GM18520 (cell line): ENCODE data around the gene L1CAM.
A peak's percentile ranks its signal among the peaks of the same experiment; 100 is the strongest.

Experiments
- ATAC-seq: cut with Tn5 transposase; IDR thresholded peaks from one replicate; pipeline ENCODE4 v1.9.1; 2021; ENCODE audit not compliant: unreplicated experiment

Gene L1CAM, protein sequence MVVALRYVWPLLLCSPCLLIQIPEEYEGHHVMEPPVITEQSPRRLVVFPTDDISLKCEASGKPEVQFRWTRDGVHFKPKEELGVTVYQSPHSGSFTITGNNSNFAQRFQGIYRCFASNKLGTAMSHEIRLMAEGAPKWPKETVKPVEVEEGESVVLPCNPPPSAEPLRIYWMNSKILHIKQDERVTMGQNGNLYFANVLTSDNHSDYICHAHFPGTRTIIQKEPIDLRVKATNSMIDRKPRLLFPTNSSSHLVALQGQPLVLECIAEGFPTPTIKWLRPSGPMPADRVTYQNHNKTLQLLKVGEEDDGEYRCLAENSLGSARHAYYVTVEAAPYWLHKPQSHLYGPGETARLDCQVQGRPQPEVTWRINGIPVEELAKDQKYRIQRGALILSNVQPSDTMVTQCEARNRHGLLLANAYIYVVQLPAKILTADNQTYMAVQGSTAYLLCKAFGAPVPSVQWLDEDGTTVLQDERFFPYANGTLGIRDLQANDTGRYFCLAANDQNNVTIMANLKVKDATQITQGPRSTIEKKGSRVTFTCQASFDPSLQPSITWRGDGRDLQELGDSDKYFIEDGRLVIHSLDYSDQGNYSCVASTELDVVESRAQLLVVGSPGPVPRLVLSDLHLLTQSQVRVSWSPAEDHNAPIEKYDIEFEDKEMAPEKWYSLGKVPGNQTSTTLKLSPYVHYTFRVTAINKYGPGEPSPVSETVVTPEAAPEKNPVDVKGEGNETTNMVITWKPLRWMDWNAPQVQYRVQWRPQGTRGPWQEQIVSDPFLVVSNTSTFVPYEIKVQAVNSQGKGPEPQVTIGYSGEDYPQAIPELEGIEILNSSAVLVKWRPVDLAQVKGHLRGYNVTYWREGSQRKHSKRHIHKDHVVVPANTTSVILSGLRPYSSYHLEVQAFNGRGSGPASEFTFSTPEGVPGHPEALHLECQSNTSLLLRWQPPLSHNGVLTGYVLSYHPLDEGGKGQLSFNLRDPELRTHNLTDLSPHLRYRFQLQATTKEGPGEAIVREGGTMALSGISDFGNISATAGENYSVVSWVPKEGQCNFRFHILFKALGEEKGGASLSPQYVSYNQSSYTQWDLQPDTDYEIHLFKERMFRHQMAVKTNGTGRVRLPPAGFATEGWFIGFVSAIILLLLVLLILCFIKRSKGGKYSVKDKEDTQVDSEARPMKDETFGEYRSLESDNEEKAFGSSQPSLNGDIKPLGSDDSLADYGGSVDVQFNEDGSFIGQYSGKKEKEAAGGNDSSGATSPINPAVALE

DNA sequence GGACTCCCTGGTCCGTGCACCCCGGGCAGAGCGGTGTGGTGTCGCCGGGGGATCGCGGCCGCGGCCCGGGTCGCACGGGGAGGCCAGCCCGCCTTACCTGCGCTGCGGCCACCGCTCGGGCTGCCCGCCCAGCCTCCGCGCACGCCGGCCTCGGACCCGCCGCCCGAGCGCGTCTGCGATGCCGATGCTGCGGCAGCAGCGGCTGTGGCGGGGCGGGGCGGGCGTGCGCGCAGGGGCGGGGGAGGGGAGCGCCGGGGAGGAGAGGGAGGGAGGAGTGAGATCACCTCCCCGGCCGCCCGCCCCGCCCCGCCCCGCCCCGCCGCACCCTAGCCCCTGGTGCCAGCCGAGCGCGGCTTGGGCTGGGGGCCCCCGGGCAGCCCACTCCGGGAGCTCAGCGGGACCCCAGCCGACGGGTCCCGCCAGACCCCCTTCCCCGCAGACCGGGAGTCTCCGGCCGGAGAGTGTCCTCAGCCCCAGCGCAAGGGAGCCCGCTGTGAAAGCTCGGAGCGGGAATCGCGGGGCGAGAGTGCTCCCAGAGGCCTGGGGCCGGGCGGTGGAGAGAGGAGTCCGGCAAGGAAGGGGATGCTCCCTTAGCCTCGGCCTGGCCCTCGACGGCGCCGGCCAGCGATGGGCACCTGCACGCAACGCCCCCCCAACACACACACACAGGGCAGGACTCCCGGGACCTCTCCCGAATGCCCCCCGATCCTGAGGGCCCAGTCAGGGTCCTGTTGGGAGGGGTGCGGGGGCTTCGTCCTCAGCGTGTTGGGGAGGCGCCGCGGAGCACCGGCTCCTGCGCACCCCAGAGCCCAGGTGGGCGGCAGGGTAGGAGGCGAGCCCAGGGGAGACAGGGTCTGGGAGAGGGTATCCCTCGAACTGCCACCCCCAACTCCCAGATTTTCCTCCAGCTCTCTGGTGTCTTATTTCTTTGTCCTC is at the start of gene L1CAM:
TSS of gene L1CAM (minus strand) at position 206 of the 936 bp plus-strand sequence. CDS start 10,337 bp downstream, outside the sequence.
- no peak for ATAC-seq

DNA sequence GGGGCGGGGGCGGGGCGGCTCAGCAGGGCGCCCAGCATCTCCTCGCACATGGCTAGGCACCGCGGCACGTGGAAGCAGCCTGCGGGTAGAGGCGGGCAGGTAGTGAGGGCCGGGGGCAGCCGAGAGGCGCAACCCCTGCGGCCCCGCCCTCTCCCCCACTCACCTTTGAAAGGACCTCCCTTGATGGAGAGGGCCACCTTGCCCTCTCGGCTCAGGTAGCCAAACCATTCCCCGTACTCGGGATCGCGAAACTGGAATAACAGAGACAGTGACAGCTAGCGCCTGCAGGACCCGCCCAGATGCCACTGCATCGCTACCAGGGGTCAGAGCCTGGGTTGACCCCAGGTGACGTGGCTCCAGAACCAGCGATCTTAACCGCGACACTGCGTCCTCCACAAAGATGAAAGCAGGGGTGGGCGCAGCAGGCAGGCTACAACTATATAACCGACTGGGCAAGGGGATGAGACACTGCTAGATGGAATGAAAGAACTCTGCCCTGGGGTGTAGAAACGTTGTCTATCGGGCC is 49.4 kb upstream of the L1CAM start:
- ATAC-seq, result peak; percentile 8

DNA sequence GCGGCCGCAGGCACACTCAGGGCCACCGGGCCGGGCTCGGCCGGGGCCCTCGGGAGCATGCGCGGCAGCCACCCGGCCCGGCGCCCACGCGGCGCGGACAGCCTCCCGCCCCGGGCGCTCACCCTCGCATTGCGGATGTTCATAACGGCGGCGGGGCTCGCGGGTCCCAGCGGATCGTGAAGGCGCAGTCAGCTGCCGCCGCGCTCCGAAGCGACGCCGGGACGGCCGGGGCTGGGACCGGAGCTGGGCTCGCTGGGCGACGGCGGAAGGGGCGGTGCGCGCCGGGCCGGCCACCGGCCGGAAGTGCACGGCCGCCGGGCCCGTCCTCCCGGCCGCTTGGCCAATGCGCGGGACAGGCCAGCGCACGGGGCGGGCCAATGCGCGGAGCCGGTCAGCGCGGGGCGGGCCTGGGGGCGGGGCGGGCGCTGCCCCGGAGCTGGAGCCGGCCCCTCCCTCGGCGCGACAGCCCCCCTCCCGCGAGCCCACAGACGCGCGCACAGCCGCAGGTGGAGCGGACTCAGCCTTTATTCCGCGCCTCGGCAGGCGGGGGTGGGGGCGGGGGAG is 48.9 kb upstream of the L1CAM start, which contains the start of gene NAA10:
TSS of gene NAA10 (minus strand) at position 276 of the 564 bp plus-strand sequence. CDS start at position 143, 133 bp downstream.
- ATAC-seq, result peak; percentile 86

DNA sequence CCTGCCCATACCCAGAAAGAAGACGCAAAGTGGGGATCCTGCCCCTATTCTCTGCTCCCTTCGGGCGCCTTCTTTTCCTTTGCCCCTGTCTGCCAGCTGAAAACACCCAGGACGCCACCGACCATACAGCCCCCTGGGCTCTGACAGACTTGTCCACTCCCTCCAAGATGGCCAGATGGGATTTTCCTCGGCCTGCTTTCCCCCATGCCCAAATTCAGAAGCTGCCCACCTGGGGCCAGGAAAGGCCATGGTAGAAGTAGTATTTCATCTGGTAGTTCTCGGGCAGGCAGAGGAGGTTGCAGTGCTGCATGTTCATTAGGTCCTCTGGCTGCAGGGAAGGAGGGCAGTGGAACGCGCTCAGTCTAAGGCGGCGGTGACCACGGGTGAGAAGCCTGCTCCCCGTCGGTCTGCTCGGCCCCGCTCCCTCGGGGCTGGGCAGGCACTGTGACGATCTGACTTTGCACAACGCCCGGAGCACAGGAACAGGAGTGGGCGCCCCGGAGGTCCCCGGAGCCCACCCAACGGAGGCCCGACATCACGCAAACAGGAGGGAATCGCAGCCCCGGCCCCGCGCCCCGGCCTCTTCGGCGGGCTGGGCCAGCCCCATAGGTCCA is 48.3 kb upstream of the L1CAM start:
- no peak for ATAC-seq

DNA sequence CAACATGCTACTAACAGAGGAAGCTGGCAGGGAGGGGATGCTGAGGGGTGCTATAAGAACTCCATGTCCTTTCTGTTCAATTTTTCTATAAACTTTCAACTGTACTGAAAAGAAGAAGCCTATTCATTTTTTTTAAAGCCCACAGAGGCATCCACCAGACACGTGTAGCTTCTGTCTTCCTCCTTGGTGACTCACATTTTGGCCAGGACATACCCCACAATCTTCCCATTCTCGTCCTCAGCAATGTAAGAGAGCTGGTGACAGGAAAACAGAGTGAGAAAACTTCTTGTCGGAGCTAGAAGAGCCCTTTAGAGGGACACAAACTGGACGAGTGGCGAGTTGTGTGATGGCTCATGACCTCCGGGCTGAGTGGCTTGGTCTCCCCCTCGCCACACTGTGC is 47.8 kb upstream of the L1CAM start:
- ATAC-seq, result no peak

DNA sequence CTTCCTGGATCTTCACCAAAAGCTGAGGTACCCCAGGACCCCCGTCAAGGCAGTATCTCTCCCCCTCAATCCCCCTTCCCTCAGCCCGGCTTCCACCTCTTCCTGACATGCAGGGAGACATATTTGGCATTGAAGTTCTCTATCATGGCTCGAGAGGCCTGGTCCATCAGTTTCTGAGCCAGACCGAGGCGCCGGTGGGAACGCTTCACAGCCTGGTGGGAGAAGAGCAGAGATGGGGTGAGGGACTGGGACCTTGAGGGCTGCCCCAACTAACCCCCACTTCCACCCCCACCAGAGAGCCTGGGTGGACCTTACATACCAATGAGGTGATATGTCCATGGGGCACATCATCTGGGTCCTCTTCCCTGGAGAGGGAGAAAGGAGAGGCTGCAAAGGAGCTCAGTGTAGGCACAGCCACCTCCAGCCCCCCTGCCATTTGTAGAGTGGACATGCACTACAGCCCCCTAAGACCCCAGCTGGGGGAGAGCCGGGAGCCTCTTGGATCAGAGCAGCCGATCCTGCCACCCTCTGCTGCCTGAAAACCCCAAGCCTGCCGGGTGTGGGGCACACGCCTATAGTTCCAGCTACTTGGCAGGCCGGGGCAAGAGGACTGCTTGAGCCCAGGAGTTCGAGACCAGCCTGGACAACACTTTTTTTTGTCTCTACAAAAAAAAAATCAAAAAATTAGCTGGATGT is 46.4 kb upstream of the L1CAM start:
- no peak for ATAC-seq

DNA sequence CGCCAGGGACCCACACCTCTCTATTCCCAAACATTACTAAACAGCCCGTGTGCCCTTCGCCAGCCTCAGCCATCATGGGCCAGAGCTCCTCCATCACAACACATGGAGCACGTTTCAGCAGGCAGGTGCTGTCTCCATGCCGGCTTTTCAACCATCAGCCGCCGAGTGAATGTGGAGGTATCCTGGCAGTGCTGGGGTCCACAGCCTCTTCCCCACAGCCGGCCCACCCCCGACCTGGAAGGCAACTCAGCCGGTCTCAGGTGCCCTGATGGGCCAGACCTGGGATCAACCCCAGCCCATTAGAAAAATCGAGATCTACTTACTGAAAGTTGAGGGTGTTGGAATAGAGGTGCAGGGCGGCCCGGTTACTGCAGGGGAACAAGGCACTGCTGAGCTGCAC is 45.8 kb upstream of the L1CAM start:
- no peak for ATAC-seq

DNA sequence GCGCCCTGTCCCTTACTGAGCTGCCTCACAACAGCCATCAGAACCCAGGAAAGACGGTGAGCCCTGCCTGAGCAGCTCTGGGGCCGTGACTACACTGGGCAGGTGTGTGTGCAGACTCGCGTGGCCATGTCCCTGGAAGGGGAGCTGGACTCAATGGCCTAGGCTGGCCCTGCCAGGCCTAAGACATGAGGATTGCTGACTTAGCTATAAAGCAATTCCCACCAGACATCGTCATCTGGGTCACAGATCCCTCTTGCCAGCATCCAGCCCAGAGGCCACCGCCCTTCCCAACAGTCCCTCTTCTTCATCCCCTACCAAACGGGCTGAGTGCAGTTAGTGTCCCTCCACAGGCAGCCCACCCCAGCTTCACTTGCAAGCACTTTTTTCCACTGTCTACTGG is 45.2 kb upstream of the L1CAM start:
- ATAC-seq, result no peak

DNA sequence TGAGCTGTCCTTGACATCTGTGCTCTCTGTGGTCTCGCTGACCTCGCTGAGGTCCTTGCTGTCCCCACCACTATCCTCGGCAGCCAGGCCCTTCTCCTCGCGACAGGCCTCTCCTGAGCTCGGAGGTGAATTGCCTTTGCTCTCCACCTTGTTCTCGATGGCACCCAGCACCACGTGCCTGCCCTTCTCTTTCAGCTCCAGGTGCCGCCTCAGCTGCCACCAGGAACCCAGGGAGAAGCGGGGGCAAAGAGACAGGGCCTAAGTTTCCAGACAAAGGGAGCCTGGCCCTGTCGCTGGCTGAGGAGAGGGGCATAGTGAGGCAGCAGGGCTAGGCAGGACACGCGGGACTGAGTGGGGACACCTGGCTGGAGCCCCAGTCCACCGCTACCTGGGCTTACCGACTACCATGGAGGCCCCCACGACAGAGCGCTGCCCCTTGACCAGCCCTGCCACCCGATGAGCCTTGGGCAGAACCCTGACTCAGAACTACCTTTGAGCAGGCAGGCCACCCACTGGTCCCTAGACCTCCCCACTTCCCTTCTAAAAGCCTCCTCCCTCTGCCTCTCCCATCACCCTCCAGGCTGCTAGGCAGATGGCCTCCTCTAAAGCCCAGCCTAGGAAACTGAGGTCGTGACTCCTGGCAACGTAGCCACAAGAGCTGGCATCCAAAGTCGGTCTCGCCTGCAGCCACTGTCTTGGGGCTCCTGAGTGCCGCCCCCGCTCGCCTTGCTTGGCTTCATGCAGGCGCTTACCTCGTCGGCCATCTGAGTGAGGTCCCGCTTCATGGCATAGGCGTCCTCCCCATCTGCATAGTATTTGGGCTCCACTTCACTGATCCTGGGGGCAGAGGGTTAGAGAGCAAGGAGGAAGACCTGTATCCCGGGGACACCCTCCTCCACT is 44.3 kb upstream of the L1CAM start:
- ATAC-seq, result no peak

DNA sequence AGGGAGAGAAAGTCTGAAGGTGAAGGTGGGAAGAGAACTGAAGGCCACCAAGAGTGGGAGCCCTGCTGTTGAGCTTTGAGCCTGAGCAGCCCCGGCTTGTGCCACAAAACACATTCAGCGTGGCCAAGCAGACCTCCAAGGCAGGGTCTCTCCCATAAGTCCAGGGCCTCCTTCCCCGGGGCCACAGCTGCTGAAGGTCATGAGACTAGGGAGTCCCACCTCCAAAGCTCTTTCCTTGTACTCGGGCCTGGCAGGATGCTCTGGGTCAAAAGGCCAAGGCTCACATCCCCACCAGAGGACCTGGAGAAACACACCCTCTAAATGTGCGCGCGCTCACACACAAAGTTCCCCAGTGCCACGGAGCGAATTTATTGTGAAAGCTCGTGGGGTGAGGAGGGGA is 43.6 kb upstream of the L1CAM start:
- no peak for ATAC-seq

DNA sequence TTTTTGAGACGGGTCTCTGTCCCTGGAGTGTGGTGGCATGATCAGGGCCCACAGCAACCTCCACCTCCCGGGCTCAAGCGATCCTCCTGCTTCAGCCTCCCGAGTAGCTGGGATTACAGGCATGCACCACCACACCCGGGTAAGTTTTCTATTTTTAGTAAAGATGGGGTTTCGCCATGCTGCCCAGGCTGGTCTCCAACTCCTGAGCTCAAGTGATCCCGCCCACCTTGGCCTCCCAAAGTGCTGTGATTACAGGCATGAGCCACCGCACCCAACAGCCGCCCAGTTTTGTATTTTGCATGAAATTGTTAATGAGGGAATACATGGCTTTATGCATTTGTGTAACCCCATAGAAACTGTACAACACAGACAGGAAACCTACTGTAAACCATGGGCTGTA is 42.9 kb upstream of the L1CAM start:
- ATAC-seq, result no peak

DNA sequence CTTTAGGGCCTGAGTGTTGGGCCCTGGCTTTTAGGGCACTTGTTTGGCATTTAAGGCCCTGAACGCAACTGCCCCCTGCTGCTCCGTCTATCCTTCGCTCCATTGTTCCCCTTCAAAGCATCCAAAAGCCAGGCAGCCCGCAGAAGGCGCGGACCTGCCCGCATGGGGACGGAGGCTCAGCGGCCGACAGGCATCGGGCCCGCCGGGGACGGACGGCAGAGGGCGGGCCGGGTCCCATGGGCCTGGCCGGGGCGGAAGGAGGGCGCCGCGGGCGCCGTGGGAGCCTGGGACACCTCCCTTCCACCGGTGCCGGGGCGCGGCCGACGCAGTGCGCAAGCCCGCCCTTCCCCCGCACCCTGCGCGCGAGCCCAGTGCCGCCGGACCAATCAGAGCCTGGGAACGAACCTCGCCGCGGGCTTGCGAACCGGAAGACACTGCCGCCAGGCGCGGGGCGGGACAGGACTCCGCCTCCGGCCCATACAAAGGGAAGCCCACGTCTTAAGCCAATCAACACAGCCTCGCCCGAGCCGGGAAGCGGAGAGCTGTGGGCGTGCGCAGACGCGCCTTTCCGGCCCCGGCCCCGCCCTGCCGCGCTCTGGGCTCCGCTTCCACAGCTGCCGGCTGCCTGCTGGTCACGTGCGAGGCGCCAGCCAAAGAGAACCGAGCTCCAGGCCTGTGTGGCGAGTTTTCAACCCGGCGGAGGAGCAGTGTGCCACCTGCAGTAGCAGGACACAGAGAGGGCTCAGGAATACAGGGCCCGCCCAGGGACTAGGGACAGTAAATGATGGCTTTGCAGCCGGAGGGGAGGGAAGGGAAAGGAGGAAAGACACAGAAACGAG is 42.2 kb upstream of the L1CAM start:
- peak; percentile 76 for ATAC-seq

DNA sequence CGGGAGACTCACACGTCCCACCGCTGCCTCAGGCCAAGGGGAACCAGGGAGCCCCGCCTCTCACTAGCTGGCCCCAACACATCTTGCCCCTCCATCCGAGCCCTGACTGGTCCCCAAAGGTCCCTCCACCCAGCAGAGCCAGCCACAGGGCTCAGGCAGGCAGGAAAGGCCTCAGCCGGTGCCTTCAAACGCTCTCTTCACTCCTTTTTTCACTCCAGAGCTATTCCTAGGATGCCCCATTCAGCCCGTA is 41.6 kb upstream of the L1CAM start:
- no peak for ATAC-seq

DNA sequence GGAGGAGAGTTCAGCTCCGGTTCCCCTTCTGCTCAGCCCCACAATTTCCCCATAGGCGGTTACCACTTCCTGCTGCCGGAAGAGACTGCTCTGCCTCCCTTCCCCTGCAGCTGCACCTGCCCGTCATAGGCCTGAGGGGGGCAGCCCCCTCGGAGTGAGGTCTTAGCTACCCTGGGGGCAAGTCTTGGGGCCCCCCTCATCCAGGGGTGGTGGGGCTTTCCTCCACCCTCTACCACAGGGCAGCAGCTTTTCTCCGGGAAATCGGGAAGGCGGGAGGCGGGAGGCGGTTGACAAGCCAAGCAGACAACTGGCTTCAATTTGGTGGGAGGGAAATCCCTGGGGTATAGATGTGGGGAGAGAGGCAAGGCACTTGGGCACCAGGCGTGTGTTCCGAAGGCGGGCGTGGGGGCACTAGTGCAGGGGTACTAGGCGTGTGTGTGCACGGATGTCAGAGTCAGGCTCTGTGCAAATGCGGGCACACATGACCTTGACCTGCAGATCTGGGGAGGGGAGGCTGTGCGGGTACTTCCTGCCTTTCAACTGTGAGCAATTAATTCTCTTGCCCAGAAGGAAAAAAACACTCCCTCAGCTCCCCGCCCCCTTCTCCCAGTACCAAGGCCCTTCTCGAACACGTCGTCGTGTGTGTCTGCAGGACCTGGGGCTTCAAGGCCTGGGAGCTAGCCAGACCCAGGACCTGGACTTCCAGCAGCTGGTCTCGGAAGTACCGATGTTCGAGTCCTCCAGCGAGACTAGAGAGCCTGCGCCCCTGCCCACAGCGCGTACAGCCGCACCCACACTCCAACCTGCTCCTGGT is 41.1 kb upstream of the L1CAM start:
- ATAC-seq, result no peak

DNA sequence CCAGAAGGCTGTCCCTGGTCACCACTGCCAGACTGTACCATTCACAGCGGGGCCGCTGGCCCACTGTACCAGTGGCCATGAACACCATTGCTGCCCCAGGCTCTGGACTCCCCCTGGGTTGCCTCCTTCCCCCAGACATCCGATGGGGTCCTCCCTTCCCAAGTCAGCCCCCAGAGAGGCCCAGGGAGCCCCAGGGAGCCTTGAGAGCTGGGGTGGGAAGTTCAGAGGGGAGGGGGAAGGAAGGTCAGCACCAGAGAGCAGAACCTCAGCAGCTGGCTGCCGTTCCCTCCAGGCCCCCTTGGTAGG is 40.5 kb upstream of the L1CAM start:
- ATAC-seq, result no peak
